HG02759 (cell line): ENCODE results near the gene PYCR2.

Experiments
- ATAC-seq: cut with Tn5 transposase; IDR thresholded peaks from one replicate; pipeline ENCODE4 v1.9.1; 2021; ENCODE audit warnings: mild to moderate bottlenecking, moderate library complexity; ENCODE audit not compliant: unreplicated experiment

The PYCR2 gene

GRCh38 chr1:225879521-225880221, 44.4 kb downstream of the PYCR2 start:
- ATAC-seq = no peak

GRCh38 chr1:225878282-225878681, 45.8 kb downstream of the PYCR2 start:
- no peak for ATAC-seq

DNA sequence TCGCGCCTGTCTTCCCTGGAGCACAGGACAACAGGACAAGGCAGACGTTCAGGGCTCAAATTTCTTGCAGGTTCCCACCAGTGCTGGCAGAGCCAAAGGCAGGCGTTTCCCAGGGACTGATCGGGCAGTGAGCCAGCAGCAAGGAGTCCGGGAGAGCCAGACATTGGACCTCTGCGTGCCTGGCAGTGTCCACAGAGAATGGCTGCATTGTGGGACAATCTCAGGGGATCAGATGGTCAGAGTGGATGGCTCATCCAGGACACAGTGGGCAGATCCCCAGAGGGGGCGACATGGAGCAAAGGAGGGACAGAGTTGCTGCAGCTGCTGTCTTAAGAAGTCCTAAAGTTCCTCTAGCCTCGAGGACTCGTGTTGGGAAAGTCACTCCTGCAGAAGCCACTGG, 46.5 kb downstream of the PYCR2 start:
- no peak for ATAC-seq

GRCh38 chr1:225876900-225877510, 47.0 kb downstream of the PYCR2 start:
- no peak for ATAC-seq

DNA sequence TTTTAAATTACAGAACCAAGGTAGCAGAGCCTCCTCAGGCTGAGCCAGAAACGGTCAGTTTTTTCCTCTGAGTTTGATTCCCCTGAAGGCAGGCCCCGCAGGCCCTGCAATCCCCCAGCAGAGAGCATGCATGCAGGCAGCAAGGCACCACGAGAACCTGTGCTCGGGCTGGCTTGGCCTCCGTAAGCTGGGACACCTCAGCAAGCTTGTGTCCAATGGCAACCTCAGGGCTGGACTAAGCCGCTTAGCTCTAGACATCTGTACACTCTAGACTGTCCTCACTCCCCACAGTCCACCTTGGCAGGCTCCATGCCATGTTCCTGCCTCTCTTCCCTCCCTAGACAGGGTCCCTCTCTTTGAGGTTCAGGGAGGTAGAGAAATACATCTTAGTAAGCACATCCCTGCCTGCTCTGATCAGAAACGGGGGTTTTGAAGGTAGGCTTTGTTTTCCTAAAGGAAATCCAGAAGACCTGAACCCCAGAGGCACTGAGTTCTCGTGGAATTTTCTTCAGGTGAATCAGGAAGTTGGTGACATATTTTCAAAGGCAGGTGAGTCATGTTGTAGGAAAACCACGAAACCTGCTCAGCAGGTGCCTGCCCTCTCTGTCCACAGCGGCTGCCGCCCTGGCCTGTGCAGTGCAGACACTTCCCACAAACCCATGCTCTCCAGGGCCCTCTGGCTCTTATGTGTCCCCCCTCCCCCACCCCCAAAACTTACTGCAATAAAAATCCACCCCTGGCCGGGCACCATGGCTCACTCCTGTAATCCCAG, 48.8 kb downstream of the PYCR2 start:
- ATAC-seq = no peak

GRCh38 chr1:225874431-225874830, 49.6 kb downstream of the PYCR2 start:
- ATAC-seq = no peak

DNA sequence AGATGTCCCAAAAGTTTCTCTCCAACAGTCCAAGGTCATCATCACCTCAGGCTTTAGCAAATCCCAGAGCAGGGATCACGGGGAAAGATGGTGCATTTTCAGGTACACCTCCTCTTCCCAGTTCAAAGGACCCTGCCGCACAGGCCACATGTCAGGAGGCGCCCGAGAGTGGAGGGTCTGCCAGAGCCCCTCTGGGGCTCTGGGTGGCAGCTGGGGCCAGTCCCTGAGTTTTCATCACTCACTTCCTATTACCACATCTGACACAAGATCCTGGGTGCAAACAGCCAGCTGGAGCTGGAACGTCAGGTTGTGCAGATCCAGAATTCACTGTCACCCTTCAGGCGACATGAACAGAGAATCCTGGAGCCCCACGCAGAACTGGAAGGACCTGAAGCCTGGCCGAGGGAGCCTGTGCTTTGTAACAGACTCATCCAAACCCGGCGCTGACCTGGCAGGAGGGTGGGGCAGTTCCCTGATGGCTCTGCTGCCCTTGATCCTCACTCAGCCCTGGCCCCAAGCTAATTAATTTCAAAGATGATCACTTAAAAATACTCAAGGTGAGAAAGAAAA, 50.7 kb downstream of the PYCR2 start:
- ATAC-seq = no peak

DNA sequence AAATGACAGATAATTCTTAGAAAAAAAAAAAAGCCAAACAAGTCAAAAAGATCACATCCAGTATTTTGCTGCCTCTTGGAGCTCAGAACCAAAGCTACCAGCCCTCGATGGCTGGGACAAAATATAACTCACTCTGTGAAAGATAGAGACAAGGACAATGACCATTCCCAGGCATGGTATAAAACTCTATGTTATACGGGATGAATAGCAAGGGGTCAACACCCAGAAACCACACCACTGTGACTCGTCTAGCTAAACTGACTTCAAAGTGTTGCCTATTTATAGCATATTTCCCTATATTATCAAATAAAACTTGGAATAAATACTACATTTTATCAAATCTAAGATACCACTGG, 52.0 kb downstream of the PYCR2 start:
- ATAC-seq = no peak

- ATAC-seq = no peak
These were observed 52.5 kb downstream of the PYCR2 start for GRCh38 chr1:225871359-225872074.

DNA sequence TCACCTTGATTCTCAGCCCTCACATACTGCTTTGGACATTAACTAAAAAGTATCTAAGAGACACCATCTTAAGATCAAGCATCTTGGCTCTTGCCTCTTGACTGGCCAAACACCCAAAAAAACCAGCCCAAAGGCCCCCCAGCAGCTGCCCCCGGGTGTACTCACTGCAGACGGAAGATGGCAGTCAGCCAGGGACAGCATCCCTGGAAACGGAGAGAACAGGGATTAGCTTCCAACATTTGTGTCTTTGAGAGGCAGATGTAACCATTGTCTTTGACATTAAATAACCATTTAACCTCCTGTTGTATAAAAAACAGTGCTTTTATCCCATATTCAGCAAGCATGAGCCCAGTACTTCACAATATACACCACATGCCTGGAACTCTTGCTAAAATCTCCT, 53.1 kb downstream of the PYCR2 start:
- no peak for ATAC-seq
